Upper lobe of left lung (tissue), 4 donors: ENCODE data around the gene CNGA3.

Experiments
- CTCF ChIP-seq, 6 experiments: fragments of 450-650 bp in 4 of 6; fragments of 200-600 bp in 2 of 6; sonication (generic) in 2 of 6; IDR thresholded peaks; one replicate each; pipeline ENCODE4 v1.5.1; 2016 to 2019; ENCODE audit warnings: antibody characterized with exemption in 6 of 6
- EP300 ChIP-seq, 4 donors: sonication (generic); formaldehyde crosslinking; IDR thresholded peaks; one replicate each; pipeline ENCODE4 v1.5.1; 2017; ENCODE audit warnings: antibody characterized with exemption in 4 of 4, control low read depth in 2 of 4

GRCh38 chr2:98442488-98442887 is 96.2 kb downstream of the CNGA3 start:
- no peak for TF ChIP-seq CTCF (IDR thresholded peaks at IDR 0.05)
- TF ChIP-seq EP300 (IDR thresholded peaks at IDR 0.05), result no peak
